HepG2 (cell line): ENCODE results near the gene MIDN.

ENCODE experiments used
- BRCA1 ChIP-seq: sonication (generic); formaldehyde crosslinking; IDR thresholded peaks from 2 replicates; pipeline ENCODE4 v1.4.0; 2020; ENCODE audit warnings: missing genetic modification reagents
- EED ChIP-seq: sonication (generic); formaldehyde crosslinking; IDR thresholded peaks from 2 replicates; pipeline ENCODE4 v1.5.0; 2020; ENCODE audit warnings: mild to moderate bottlenecking, missing genetic modification reagents
- EZH2 ChIP-seq: conservative IDR thresholded peaks from 2 replicates; pipeline ENCODE4 v1.6.1; 2012; ENCODE audit warnings: mild to moderate bottlenecking, low read depth, low read length, moderate library complexity
- RNF2 ChIP-seq: fragments of 450-650 bp; conservative IDR thresholded peaks from 2 replicates; pipeline ENCODE4 v1.6.1; 2016; ENCODE audit warnings: low read depth
- YEATS4 ChIP-seq: sonication (generic); formaldehyde crosslinking; IDR thresholded peaks from 2 replicates; pipeline ENCODE4 v1.4.0; 2020; ENCODE audit warnings: missing genetic modification reagents, borderline replicate concordance
- ZNF207 ChIP-seq: fragments of 450-650 bp; IDR thresholded peaks from 2 replicates; pipeline ENCODE4 v1.6.1; 2016; ENCODE audit warnings: antibody characterized with exemption, borderline replicate concordance
- ZSCAN9 ChIP-seq: IDR thresholded peaks from 2 replicates; pipeline ENCODE4 v1.6.1; 2016; ENCODE audit warnings: borderline replicate concordance
- TF ChIP-seq, protein P1 (sequence below): sonication (generic); formaldehyde crosslinking; IDR thresholded peaks from 2 replicates; pipeline ENCODE4 v1.5.0; 2020; ENCODE audit warnings: mild to moderate bottlenecking, missing genetic modification reagents, moderate library complexity
- TF ChIP-seq, protein P2 (sequence below): sonication (generic); formaldehyde crosslinking; IDR thresholded peaks from 2 replicates; pipeline ENCODE4 v1.4.0; 2020; ENCODE audit warnings: missing genetic modification reagents
- TF ChIP-seq, protein P3 (sequence below): sonication (generic); formaldehyde crosslinking; IDR thresholded peaks from 2 replicates; pipeline ENCODE4 v1.8.0; 2022; ENCODE audit warnings: mild to moderate bottlenecking, missing genetic modification reagents, borderline replicate concordance
- TF ChIP-seq, protein P4 (sequence below): sonication (generic); formaldehyde crosslinking; IDR thresholded peaks from 2 replicates; pipeline ENCODE4 v1.5.0; 2020; ENCODE audit warnings: mild to moderate bottlenecking, missing genetic modification reagents, borderline replicate concordance
- TF ChIP-seq, protein P5 (sequence below): sonication (generic); formaldehyde crosslinking; IDR thresholded peaks from 2 replicates; pipeline ENCODE4 v1.4.0; 2020; ENCODE audit warnings: missing genetic modification reagents

DNA sequence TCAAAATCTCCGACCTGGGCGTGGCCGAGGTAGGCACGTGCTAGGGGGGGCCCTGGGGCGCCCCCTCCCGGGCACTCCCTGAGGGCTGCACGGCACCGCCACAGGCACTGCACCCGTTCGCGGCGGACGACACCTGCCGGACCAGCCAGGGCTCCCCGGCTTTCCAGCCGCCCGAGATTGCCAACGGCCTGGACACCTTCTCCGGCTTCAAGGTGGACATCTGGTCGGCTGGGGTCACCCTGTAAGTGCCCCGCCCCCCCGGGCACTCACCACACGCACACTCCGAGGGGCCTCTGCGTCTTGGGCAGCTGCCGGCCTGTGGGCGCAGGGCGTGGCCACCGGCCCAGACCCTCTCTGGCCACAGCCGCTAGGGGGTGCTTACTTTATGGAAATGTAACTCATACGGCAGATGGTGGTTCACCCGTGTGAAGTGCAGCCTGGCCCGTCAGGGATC is 27.9 kb upstream of the MIDN start:
- TF ChIP-seq, protein P1, sequence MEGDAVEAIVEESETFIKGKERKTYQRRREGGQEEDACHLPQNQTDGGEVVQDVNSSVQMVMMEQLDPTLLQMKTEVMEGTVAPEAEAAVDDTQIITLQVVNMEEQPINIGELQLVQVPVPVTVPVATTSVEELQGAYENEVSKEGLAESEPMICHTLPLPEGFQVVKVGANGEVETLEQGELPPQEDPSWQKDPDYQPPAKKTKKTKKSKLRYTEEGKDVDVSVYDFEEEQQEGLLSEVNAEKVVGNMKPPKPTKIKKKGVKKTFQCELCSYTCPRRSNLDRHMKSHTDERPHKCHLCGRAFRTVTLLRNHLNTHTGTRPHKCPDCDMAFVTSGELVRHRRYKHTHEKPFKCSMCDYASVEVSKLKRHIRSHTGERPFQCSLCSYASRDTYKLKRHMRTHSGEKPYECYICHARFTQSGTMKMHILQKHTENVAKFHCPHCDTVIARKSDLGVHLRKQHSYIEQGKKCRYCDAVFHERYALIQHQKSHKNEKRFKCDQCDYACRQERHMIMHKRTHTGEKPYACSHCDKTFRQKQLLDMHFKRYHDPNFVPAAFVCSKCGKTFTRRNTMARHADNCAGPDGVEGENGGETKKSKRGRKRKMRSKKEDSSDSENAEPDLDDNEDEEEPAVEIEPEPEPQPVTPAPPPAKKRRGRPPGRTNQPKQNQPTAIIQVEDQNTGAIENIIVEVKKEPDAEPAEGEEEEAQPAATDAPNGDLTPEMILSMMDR (CRISPR knock-in tag) = no peak
- no peak for TF ChIP-seq EED
- no peak for TF ChIP-seq YEATS4 (CRISPR knock-in tag)
- TF ChIP-seq EZH2 = no peak
- TF ChIP-seq, protein P2, sequence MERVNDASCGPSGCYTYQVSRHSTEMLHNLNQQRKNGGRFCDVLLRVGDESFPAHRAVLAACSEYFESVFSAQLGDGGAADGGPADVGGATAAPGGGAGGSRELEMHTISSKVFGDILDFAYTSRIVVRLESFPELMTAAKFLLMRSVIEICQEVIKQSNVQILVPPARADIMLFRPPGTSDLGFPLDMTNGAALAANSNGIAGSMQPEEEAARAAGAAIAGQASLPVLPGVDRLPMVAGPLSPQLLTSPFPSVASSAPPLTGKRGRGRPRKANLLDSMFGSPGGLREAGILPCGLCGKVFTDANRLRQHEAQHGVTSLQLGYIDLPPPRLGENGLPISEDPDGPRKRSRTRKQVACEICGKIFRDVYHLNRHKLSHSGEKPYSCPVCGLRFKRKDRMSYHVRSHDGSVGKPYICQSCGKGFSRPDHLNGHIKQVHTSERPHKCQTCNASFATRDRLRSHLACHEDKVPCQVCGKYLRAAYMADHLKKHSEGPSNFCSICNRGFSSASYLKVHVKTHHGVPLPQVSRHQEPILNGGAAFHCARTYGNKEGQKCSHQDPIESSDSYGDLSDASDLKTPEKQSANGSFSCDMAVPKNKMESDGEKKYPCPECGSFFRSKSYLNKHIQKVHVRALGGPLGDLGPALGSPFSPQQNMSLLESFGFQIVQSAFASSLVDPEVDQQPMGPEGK (CRISPR knock-in tag) = no peak
- TF ChIP-seq, protein P3, sequence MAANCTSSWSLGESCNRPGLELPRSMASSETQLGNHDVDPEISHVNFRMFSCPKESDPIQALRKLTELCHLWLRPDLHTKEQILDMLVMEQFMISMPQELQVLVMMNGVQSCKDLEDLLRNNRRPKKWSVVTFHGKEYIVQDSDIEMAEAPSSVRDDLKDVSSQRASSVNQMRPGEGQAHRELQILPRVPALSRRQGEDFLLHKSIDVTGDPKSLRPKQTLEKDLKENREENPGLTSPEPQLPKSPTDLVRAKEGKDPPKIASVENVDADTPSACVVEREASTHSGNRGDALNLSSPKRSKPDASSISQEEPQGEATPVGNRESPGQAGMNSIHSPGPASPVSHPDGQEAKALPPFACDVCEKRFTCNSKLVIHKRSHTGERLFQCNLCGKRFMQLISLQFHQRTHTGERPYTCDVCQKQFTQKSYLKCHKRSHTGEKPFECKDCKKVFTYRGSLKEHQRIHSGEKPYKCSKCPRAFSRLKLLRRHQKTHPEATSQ (CRISPR knock-in tag) = no peak
- TF ChIP-seq RNF2 = no peak
- no peak for TF ChIP-seq ZSCAN9 (CRISPR knock-in tag)
- TF ChIP-seq ZNF207 = no peak
- TF ChIP-seq, protein P4, sequence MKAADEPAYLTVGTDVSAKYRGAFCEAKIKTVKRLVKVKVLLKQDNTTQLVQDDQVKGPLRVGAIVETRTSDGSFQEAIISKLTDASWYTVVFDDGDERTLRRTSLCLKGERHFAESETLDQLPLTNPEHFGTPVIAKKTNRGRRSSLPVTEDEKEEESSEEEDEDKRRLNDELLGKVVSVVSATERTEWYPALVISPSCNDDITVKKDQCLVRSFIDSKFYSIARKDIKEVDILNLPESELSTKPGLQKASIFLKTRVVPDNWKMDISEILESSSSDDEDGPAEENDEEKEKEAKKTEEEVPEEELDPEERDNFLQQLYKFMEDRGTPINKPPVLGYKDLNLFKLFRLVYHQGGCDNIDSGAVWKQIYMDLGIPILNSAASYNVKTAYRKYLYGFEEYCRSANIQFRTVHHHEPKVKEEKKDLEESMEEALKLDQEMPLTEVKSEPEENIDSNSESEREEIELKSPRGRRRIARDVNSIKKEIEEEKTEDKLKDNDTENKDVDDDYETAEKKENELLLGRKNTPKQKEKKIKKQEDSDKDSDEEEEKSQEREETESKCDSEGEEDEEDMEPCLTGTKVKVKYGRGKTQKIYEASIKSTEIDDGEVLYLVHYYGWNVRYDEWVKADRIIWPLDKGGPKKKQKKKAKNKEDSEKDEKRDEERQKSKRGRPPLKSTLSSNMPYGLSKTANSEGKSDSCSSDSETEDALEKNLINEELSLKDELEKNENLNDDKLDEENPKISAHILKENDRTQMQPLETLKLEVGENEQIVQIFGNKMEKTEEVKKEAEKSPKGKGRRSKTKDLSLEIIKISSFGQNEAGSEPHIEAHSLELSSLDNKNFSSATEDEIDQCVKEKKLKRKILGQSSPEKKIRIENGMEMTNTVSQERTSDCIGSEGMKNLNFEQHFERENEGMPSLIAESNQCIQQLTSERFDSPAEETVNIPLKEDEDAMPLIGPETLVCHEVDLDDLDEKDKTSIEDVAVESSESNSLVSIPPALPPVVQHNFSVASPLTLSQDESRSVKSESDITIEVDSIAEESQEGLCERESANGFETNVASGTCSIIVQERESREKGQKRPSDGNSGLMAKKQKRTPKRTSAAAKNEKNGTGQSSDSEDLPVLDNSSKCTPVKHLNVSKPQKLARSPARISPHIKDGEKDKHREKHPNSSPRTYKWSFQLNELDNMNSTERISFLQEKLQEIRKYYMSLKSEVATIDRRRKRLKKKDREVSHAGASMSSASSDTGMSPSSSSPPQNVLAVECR (CRISPR knock-in tag) = no peak
- TF ChIP-seq BRCA1 (CRISPR knock-in tag) = no peak
- TF ChIP-seq, protein P5, sequence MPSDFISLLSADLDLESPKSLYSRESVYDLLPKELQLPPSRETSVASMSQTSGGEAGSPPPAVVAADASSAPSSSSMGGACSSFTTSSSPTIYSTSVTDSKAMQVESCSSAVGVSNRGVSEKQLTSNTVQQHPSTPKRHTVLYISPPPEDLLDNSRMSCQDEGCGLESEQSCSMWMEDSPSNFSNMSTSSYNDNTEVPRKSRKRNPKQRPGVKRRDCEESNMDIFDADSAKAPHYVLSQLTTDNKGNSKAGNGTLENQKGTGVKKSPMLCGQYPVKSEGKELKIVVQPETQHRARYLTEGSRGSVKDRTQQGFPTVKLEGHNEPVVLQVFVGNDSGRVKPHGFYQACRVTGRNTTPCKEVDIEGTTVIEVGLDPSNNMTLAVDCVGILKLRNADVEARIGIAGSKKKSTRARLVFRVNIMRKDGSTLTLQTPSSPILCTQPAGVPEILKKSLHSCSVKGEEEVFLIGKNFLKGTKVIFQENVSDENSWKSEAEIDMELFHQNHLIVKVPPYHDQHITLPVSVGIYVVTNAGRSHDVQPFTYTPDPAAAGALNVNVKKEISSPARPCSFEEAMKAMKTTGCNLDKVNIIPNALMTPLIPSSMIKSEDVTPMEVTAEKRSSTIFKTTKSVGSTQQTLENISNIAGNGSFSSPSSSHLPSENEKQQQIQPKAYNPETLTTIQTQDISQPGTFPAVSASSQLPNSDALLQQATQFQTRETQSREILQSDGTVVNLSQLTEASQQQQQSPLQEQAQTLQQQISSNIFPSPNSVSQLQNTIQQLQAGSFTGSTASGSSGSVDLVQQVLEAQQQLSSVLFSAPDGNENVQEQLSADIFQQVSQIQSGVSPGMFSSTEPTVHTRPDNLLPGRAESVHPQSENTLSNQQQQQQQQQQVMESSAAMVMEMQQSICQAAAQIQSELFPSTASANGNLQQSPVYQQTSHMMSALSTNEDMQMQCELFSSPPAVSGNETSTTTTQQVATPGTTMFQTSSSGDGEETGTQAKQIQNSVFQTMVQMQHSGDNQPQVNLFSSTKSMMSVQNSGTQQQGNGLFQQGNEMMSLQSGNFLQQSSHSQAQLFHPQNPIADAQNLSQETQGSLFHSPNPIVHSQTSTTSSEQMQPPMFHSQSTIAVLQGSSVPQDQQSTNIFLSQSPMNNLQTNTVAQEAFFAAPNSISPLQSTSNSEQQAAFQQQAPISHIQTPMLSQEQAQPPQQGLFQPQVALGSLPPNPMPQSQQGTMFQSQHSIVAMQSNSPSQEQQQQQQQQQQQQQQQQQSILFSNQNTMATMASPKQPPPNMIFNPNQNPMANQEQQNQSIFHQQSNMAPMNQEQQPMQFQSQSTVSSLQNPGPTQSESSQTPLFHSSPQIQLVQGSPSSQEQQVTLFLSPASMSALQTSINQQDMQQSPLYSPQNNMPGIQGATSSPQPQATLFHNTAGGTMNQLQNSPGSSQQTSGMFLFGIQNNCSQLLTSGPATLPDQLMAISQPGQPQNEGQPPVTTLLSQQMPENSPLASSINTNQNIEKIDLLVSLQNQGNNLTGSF (CRISPR knock-in tag) = no peak
